Measurements from ENCODE around the gene CCDC120. TPM values are rescaled to one million over a fixed set of nuclear protein-coding genes. Genes with fewer than 3 reads are reported as not detected.
A peak's percentile ranks its signal among the peaks of the same experiment; 100 is the strongest.

CCDC120 gene
- total RNA-seq, 1 donor from 2014 or later = 8.5 TPM

DNA sequence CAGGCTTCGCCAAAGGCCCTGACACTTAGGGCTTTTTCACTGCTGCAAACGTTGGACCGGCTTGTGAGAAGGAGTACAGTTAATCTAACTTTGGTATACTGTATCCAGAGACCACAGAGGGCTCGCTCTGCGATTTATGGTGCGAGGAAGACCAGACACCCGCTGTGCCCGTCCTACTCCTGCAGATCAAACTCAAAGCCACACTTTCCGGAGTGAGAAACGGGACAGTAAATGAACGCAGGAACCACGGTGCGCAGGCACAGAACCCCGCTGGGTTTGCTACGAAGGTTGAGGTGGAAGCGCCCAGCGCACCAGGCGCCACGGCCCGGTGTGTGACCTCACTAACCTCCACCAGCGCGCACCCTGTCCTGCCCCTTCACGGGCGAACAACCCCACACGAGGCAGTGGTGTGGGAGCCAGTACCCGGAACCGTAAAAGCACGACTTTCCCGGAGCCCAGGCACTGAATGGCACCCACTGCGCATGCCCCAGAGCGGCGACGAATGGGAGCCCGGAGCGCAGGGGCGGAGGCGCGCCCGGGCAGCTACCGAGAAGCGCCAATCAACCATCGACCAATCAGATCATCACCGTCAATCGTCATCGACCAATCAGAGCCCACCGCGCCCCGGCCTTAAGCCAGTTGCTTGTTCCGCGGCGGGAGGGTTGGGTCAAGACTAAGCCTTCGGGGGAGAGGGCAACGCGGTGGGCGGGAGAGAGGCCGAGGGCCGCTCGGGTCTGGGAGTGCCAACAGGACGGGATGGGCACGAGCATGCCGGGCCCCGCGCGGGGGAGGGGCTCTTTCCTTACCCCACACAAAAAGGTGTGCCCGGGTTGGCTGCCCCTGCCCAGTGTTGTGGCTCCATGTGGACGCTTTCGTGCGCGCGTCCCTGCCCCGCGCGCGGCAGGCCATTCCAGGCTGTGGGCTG, 42.2 kb downstream of the CCDC120 start:
- TF ChIP-seq CTCF (IDR thresholded peaks at IDR 0.05) = no peak
- H3K36me3 Mint-ChIP-seq (ENCODE audit: unreplicated experiment) = peaks cover 1% of the 10 kb centered on the region
- H3K9me3 Mint-ChIP-seq (ENCODE audit: unreplicated experiment) = peaks cover 3% of the 10 kb centered on the region
- DNase-seq (ENCODE audit: extremely low spot score, unreplicated experiment) = peak; percentile 95
- no peaks in the 10 kb centered on the region for H3K27me3 Mint-ChIP-seq (ENCODE audit: unreplicated experiment)
- H3K4me3 Mint-ChIP-seq (ENCODE audit: unreplicated experiment) = peak overlapping the region; percentile 81
- peak overlapping the region; percentile 47 for H3K27ac Mint-ChIP-seq (ENCODE audit: unreplicated experiment)
- peaks cover 8% of the 10 kb centered on the region for H3K4me1 Mint-ChIP-seq (ENCODE audit: unreplicated experiment)

DNA sequence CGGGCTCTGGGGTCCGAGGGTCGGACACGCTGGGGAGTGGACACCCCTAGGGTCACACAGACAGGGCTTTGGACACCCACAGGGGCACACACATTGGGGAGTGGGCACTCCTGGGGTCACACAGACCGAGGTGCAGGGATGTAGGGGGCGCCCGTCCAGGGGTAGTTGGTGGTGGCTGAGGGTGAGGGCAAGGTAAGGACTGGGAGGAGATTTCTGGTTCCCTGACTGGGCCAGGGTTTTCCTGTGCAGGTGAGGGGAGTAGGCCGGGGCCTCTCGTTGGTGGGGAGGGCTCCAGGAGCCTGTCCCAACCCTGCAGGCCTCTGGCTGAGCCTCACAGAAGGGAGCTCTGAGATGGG, 42.8 kb downstream of the CCDC120 start:
- Mint-ChIP-seq H3K9me3 (ENCODE audit: unreplicated experiment) (no peaks in the 10 kb centered on the region), H3K4me3 (ENCODE audit: unreplicated experiment) (peak overlapping the region; percentile 81), H3K4me1 (ENCODE audit: unreplicated experiment) (peaks cover 8% of the 10 kb centered on the region), H3K27me3 (ENCODE audit: unreplicated experiment) (no peaks in the 10 kb centered on the region), H3K27ac (ENCODE audit: unreplicated experiment) (no peak overlapping the region), H3K36me3 (ENCODE audit: unreplicated experiment) (no peaks in the 10 kb centered on the region)
- no peak for DNase-seq (ENCODE audit: extremely low spot score, unreplicated experiment)
- no peak for TF ChIP-seq CTCF (IDR thresholded peaks at IDR 0.05)

DNA sequence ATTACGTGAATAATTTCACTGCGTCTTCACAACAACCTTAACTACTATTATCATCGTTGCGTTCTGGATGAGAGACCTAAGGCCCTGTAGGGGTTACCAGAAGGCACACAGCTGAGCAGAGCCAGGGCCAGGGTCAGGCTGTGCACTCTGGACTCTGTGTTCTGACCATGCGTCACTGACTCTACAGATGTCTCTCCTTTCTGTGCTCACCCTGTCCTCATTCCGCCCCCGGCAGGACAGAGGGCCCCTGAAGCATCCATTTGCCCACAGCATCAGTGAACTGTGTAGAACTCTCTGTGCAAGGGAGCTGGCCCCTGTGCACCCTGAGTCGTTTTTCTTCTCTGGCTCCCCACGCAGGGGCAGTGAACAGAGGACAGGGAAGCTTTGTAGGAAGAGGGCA, 43.4 kb downstream of the CCDC120 start:
- peak overlapping the region; percentile 81 for H3K4me3 Mint-ChIP-seq (ENCODE audit: unreplicated experiment)
- no peak overlapping the region for H3K27ac Mint-ChIP-seq (ENCODE audit: unreplicated experiment)
- H3K27me3 Mint-ChIP-seq (ENCODE audit: unreplicated experiment) = no peaks in the 10 kb centered on the region
- TF ChIP-seq CTCF (IDR thresholded peaks at IDR 0.05) = no peak
- no peaks in the 10 kb centered on the region for H3K9me3 Mint-ChIP-seq (ENCODE audit: unreplicated experiment)
- peaks cover 8% of the 10 kb centered on the region for H3K4me1 Mint-ChIP-seq (ENCODE audit: unreplicated experiment)
- no peaks in the 10 kb centered on the region for H3K36me3 Mint-ChIP-seq (ENCODE audit: unreplicated experiment)
- no peak for DNase-seq (ENCODE audit: extremely low spot score, unreplicated experiment)

DNA sequence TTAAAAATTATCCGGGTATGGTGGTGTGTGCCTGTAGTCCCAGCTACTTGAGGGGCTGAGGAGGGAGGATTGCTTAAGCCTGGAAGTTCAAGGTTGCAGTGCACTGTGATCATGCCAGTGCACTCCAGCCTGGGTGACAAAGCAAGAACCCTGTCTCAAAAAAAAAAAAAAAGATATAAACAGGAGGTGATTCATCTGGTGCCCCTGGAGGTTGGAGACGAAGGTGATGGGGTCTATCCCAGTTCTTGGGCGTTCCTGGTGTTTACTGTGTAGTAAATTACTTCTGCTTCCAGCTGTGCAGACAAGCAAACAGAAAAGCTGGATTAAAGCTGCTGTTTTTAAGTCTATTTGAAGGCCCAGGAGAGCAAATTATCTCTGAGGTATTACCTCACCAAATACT, 44.8 kb downstream of the CCDC120 start:
- TF ChIP-seq CTCF (IDR thresholded peaks at IDR 0.05) = no peak
- H3K27me3 Mint-ChIP-seq (ENCODE audit: unreplicated experiment) = no peaks in the 10 kb centered on the region

GRCh38 chrX:49106296-49106695, 47.5 kb downstream of the CCDC120 start:
- peaks cover 4% of the 10 kb centered on the region for H3K4me1 Mint-ChIP-seq (ENCODE audit: unreplicated experiment)
- no peak overlapping the region for H3K4me3 Mint-ChIP-seq (ENCODE audit: unreplicated experiment)
- no peak for DNase-seq (ENCODE audit: extremely low spot score, unreplicated experiment)
- no peaks in the 10 kb centered on the region for H3K27me3 Mint-ChIP-seq (ENCODE audit: unreplicated experiment)
- TF ChIP-seq CTCF (IDR thresholded peaks at IDR 0.05) = no peak
- no peaks in the 10 kb centered on the region for H3K36me3 Mint-ChIP-seq (ENCODE audit: unreplicated experiment)
- no peak overlapping the region for H3K27ac Mint-ChIP-seq (ENCODE audit: unreplicated experiment)
- H3K9me3 Mint-ChIP-seq (ENCODE audit: unreplicated experiment) = no peaks in the 10 kb centered on the region

More for the DNA sequence above, 44.8 kb downstream of the CCDC120 start:
- H3K27ac Mint-ChIP-seq (ENCODE audit: unreplicated experiment) = no peak overlapping the region
- no peaks in the 10 kb centered on the region for H3K9me3 Mint-ChIP-seq (ENCODE audit: unreplicated experiment)
- peaks cover 8% of the 10 kb centered on the region for H3K4me1 Mint-ChIP-seq (ENCODE audit: unreplicated experiment)
- H3K36me3 Mint-ChIP-seq (ENCODE audit: unreplicated experiment) = no peaks in the 10 kb centered on the region
- DNase-seq (ENCODE audit: extremely low spot score, unreplicated experiment) = no peak
- no peak overlapping the region for H3K4me3 Mint-ChIP-seq (ENCODE audit: unreplicated experiment)
